Measurements from ENCODE around the gene OGN.

- TF ChIP-seq, protein P1, sequence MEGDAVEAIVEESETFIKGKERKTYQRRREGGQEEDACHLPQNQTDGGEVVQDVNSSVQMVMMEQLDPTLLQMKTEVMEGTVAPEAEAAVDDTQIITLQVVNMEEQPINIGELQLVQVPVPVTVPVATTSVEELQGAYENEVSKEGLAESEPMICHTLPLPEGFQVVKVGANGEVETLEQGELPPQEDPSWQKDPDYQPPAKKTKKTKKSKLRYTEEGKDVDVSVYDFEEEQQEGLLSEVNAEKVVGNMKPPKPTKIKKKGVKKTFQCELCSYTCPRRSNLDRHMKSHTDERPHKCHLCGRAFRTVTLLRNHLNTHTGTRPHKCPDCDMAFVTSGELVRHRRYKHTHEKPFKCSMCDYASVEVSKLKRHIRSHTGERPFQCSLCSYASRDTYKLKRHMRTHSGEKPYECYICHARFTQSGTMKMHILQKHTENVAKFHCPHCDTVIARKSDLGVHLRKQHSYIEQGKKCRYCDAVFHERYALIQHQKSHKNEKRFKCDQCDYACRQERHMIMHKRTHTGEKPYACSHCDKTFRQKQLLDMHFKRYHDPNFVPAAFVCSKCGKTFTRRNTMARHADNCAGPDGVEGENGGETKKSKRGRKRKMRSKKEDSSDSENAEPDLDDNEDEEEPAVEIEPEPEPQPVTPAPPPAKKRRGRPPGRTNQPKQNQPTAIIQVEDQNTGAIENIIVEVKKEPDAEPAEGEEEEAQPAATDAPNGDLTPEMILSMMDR (conservative IDR thresholded peaks at IDR 0.05 in 1 of 2, IDR thresholded peaks at IDR 0.05 in 1 of 2; ENCODE audit: extremely low read depth in 1 of 2, insufficient read depth in 1 of 2, low read depth in 1 of 2, low read length in 2 of 2): peak in 1 of 2 donors; percentile 20
- TF ChIP-seq EZH2 (IDR thresholded peaks at IDR 0.05; ENCODE audit: borderline replicate concordance, low read length): no peak
Measured at GRCh38 chr9:92438900-92439526, 34.6 kb upstream of the OGN start.

All from mammary epithelial cell (primary cell).